Stimulated activated CD4-positive, alpha-beta T cell treated with anti-CD3 and anti-CD28 coated beads, Interleukin-2, amount 100 ng/mL, for 48 hours (primary cell): Measurements from ENCODE around the gene MAP4K4.
"Not testable (repeated sequence)": the region's sequence is repeated elsewhere in the genome, so short reads cannot be mapped to it uniquely, and the experiment has no call there.

Source experiments
- DNase-seq, 2 donors: peaks; one replicate each; pipeline ENCODE4 v3.0.0-alpha.2; 2020

MAP4K4 gene

DNA sequence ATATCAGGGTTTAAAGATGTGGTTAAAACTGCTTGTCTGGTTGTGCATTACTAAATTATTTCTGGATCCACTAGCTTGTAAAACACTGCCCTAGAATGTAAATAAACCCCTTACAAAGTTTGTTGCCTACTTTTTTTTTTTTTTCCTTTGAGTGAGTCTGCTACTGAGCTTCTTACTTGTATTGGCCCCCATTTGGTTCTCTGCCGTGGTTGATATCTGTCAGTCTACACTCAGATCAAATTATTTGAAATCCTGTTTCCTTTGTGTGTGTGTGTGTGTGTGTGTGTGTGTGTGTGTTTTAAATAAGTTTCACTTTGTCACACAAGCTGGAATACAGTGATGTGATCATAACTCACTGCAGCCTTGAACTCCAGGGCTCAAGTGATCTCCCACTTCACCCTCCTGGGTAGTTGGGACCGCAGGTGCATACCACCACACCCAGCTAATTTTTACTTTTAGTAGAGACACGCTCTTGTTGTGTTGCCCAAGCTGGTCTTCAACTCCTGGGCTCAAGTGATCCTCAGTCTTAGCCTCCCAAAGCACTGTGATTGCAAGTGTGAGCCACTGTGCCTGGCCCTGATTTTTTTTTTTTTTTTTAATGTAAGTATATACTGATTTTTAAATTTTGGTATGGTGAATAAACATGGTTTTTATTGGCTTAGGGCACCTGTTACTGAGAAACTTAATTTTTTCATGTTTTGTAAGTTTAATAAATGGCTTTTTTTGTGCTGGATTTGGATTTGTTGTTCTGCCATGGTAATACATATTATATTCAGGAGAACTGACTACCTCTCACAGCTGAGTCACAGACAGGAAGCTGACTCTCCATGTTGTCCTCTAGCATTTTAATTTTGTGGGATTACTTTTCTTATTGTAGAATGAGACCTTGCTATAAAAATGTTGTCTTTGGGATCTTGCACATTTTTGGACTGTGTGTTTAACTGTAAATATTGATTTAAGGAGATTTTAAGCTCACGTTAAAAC is 48.5 kb downstream of the MAP4K4 start:
- no peak for DNase-seq

DNA sequence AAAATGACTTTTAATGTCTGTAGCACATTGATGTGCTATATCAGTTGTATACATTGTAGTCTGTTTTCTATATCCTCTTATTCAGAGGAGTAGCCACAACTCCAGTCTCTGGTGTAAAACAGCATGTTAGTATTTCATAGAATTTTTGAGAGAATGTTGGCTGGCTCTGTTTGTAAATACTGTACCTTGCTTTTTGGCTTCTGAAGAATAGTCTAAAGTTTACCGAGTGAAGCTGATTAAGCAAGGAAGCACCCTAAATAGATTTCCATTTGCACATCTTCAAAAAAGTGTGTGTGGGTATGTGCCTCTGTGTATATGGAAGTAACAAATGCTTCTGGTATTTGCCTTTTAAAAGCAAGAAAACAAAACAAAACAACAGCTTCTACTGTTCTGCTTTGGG is 50.5 kb downstream of the MAP4K4 start:
- DNase-seq, result no peak

DNA sequence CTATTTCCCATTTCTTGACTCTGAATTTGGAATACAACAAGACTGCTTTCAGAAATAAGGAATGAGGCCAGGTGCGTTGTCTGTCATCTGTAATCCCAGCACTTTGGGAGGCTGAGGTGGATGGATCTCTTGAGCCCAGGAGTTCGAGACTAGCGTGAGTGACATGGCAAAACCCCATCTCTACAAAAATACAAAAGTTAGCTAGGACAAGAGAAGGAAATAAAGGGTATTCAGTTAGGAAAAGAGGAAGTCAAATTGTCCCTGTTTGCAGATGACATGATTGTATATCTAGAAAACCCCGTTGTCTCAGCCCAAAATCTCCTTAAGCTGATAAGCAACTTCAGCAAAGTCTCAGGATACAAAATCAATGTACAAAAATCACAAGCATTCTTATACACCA is 51.0 kb downstream of the MAP4K4 start:
- DNase-seq, result not testable (repeated sequence)

DNA sequence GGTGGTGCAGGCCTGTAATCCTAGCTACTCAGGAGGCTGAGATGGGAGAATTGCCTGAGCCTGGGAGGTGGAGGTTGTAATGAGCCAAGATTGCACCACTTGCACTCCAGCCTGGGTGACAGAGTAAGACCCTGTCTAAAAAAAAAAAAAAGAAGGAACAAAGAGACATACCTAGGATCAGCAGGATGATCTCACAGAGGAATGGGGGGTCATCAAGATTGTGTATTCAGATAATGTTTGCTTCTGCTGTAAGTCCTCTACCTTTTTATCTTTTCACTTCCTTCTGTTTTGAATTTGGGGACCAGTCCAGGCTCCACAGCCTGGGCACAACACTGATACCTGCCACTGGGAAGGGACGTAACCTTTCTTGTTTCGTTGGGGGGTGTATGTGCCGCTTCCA is 53.2 kb downstream of the MAP4K4 start:
- no peak for DNase-seq

DNA sequence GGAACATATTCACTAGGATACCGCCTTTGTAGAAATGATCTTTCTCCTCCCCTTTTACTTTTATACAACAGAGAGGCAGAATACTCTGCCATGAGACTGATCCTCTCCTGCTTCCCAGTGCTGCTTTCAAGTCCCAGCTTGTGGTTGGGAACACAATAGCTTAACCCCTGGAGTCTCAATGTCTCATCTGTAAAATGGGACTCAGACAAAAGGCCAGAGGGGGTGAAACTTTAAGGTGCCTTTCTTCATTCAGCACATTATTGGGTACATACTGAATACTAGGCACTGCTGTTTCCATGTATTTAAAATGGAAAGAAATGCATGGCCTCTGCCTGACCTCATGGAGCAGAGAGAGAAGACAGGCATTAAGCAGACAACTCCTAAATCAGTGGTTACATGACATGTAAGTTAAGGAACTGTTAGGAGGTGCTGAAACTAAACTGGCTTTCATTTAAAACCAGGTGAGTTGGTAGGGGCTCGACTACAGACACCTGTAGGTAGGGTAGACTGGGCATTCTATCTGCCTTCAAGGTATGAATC is 53.8 kb downstream of the MAP4K4 start:
- DNase-seq, result no peak

DNA sequence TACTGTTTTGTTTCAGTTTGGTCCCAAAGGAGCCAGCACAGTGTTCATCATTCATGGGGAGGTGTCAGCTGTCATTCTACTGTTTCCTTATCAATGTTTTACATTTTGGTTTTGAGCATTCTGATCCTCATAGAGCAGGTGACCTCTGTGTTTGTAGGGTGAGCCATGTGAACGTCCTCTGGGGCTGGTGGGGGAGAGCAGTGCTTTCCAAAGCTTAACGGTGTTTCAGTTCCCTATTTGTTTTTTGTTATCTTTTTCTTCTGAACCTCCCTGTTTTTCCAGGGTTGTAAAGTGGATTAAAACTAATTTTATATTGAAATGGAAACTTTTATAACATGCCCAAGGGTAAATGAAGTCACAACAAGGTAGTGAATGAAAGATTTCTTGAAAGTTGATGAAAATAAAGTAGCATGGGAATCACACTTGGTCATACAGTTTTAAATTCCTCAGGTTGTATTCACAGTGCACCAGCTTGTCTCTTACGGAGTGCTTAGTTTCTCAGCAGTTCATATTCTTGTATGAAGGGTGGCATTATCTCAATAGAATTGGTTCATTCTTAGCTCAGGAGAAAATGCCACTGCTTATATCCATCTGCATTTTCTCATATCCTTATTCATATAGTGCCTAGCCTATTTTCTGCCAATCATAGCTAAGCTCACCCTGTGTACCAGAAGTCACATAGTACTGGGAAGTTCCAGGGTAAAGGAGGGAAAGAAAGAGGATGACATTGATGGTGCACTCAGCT is 54.5 kb downstream of the MAP4K4 start:
- DNase-seq, result no peak

DNA sequence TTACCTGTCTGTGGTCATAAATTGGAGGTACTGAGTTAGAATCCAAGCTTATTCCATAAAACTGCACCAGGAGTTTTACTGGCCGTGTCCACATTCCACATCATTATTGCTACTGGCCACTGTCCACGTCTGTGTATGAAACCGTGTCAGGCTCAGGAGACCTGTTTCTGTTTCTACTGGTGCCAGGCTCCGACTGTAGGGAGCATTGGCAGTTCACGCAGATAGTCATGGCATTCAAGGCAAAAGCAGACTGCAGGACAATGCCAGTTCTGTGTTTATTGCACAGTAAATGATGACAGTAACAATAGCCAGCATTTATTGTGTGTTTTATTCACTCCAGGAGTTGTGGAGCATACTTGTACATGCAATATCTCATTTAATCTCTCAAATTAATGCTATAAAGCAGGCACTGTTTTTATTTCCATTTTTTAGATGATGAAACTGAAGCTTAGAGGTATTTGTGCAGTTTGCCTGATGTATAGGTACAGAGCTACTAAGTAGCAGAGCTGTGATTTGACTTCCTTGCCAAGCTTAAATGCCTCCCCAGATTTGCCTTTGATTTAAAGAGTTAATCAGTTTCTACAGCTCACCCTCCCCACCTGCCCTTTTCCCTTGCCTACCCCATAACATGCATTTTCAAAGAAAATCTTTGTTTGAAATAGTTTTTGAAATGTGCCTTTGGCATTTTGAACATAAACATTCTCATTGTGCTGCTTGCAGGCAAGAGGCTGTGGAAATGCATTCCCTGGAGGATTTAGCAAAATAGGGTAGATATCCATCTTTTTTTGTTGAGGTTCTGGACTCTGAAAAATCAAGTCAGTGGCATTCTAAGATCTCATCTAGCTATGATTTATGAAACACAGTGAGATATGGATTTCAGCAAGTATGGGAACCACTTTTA is 55.5 kb downstream of the MAP4K4 start:
- DNase-seq, result no peak

DNA sequence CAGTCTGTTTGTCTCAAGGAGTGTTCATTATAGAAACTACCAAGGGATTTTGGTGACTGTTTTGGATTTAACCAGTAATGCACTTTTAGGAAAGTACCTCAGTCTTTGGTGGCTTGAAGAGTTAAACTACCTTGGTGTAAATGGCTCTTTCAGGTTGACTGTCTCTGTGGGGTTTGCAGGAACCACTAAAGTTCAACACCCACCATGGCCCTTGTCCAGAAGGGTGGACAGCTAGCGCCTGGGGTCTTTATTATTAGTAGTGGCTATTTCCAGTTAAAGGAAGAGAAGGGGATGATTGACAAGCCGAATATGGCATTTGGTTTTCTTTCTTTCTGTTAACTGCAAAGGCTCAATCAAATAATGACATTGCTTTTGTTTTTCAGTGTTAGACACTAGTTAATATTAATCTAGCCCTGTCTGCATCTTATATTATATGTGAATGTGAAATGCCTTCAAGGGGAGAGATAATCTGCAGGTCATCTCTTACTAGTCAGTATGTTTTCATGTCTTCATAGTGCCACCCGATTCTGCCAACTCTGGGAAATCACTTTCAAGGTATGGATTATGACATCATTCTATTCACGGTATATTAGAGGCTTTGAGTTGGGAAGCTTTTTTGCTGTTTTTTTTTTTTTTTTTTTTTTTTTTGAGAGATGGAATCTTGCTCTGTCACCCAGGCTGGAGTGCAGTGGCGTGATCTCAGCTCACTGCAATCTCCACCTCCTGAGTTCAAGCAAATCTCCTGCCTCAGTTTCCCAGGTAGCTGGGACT is 56.4 kb downstream of the MAP4K4 start:
- no peak for DNase-seq

DNA sequence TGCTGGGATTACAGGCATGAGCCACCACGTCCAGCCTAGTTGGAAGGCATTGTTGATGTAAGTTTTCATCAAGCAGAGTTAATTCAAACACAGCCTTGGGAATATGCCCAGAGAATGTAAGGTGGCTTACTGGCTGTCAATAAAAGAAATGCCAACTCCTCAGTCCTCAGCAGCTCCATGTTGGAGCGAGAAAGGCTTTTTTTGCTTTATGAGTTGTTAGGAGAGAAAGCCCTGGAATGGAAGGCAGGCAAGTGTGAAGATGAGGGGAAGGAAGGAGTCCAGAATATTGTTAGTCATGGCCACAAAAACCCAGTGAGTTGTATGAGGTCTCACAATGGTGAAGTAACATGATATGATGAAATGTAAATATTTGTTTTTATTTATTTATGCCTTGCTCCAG is 57.1 kb downstream of the MAP4K4 start:
- DNase-seq, result no peak

DNA sequence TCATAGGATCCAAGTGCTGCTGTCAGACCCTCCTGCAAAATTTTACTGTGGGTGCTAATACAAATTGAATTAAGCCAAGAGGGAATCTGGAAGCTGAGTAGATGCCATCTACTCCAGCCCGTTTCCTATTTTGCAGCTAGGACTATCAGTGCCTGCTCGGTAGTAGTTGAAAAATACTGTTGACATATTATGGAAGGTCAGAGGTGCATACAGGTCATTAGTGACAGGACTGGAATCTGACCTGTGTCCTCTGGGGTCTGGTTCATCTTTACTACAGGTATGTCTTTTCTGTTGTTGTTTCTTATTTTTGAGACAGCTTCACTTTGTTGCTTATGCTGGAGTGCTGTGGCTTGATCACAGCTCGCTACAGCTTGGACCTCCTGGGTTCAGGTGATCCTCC is 58.8 kb downstream of the MAP4K4 start:
- DNase-seq, result no peak

DNA sequence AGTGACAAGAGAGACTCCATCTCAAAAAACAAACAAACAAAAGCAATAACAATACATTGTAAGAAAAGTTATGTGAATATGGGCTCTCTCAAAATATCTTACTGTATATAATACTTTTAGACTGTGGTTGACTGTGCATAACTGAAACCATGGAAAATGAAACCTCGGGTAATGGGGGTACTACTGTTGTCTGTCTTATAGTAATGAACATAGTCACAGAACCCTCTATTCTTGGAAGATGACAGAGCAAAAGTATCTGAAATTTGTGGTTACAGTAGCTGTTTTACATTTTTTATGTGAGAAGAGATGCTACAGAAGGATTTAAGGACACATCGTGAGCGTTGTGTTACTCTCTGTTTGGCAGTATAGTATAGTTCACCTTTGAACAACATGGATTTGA is 60.5 kb downstream of the MAP4K4 start:
- no peak for DNase-seq

DNA sequence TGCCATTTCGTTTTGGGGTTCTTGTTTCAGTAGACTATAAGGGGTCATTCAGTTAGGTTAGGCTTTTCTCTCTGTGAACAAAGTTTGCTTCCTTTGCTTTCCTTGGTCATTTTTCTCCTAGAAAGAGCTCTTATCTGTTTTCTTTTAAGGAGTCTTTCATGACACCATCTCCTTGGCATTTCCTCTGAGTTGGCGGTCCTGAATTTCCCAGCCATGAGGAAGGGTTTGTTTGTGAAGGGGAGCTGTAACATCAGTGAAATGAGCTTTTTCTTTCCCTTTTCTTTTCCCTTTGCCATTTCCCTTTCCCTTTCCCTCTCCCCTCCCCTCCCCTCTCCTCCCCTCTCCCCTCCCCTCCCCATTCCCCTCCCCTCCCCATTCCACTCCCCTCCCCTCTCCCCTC is 61.7 kb downstream of the MAP4K4 start:
- no peak for DNase-seq

DNA sequence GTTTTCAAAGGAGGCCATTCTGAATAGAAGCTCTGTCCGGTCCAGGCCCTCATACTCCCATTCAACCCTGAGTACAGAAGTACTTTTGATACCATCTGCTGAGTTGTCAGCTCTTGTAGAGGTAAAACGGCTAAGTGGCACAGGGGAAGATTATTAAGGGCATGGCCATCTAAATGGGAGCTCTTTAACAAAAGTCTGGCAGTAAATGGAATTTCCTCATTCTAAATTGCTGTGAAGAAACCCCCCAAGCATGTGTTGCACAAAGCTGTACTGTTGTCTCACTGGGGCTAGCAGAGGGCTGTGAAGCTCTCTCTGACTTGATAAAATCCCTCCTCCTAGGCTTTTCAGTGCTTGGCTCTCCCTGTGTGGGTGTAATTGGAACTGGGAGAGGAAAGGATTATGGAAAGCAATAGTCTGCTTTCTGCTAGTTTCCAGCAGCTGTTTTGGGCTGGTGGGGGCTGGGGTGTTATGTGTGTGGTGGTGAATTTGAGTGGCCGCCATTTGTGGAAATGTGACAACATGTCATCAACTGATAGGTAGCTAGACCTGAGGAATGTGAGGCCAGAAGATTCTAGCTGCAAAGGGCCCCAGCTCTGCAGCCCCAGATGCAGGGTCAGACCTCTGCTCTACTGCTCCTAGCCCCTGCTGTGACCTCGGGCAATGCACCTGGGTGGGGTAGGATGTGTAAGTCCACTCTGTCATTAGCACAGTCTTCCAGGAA is 65.1 kb downstream of the MAP4K4 start:
- DNase-seq, result no peak

DNA sequence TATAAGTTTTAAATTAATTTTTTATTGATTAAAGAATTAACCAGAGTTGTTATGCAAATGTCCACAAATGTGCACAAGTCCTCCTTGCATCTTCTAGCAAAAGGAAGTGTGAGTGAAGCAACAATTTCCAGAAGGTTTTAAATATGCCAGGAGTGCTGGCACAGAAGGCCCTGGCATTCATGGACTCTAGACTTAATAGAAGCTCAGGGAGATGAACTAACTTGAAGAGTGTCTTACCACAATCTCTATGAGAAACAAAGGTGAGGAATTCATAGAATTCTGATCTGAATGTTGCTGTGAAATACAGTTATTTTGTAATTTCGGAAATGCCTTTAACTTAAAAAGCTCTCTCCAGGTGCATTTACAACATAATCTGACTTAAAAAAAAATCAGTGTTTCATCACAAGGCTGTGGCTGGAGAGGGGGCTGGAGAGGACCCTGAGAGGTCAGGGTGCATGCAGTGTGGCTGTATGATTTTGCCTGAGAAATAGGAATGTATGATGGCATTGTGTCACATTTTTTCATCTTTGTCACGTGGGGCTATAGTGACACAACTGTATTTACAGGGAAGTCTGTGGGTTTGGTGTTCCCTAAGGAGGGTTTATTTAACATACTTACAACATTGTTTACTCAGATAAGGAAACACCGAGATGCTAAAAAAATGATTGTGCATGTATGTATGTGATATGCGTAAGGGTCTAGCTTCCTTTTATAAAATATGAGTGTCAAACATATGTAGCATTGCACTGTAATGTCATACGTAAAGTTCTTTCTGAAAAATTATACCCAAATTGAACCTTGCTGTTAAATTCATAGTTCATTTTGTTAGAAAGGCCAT is 66.2 kb downstream of the MAP4K4 start:
- DNase-seq, result no peak

DNA sequence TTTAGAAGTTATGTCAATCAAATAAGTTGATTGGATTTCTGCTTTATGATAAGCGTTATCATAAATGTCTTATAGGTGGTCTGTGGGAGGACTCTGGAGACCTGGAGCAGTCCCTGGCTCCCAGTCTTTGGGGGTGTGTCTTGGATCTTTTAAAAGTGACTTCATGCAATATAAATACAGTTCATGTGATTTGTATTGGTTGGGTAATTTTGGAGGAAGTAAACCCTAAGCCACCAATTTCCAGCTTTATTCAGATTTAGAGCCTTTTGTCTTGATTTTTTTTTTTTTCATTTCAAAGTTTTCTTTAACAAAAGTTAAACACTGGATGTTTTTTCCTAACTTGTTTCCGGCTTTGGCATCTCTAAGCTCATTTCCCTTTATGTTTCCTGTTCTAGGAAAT is 68.8 kb downstream of the MAP4K4 start:
- no peak for DNase-seq

DNA sequence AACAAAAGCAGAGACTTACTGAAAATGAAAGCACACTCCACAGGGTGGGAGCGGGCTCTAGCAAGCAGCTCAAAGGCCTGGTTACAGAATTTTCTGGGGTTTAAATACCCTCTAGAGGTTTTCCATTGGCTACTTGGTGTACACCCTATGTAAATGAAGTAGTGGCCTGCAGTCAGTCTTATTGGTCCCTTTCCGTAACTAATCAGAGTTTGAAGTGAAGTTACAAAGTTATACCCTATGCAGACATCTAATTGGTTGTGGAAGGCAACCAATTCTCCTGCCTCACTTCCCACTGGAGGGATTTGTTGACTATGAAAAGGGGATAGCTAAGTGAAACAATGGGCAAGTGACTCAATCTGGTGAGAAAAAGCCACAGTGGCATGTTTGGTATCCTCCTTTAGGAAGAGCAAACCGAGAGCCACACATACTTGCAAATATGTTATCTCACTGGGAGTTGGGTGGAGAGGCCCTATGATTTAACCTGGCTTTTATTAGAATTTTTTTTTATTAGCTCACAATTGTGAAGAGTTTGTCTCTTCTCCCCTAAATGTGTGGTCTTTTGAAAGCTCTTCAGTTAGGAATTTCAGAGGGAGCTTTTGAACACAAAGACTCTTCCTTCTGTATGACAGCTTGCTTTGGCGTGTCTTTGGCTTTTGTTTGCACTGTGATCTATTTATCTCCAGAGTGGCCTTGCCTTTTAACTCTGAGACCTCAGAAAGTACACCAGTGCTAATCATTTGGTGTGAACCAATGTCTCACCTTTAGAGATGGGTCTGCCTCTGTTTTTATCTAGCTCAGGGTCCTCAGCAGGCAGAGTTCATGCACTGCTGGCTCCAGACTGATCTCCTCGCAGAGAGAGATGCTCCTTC is 69.6 kb downstream of the MAP4K4 start:
- DNase-seq, result no peak

DNA sequence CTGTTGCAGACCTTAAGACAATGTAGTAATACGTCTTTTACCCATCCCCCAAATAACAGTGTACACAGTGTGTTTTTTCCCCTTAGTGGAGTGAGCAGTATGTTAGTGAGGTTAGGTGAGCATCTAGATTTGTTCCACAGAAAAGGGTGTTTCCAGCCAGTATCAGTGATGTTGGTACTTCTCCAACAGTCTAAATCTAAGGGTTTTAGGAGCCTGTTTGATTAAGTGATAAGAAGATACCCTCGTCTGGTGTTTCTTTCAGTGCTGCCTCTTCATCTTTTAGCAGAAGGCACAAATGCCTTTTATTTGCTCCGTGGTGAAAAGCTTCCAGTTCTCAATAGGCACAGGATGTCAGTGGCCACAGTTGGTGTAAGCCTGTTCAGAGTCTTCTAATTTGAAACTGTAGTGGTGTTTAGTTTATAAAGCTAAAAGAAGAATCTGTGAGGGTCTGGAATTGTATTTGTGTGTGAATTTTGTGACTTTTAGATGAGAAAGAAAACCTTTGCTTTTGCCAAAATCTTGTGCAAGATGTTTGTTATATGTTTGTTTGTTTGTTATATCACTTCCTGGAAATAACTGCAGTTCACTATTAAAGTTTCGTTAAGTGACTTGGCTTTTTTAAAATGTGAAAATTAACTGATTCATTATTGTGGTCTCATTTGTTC is 71.2 kb downstream of the MAP4K4 start:
- no peak for DNase-seq

DNA sequence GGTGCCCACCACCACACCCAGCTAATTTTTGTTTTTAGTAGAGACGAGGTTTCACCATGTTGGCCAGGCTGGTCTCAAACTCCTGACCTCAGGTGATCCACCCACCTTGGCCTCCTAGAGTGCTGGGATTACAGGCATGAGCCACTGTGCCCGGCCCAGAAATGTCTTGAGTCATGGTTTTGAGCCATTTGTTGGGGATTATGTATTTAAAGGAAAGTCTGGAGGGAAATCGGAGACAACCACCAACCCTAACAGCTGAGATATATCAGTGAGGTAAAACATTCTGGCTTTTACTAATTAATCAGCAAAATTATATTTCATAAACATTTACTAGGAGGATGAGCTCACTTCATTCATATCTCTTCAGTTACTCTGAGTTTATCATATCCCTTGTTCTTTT is 72.2 kb downstream of the MAP4K4 start:
- not testable (repeated sequence) for DNase-seq

DNA sequence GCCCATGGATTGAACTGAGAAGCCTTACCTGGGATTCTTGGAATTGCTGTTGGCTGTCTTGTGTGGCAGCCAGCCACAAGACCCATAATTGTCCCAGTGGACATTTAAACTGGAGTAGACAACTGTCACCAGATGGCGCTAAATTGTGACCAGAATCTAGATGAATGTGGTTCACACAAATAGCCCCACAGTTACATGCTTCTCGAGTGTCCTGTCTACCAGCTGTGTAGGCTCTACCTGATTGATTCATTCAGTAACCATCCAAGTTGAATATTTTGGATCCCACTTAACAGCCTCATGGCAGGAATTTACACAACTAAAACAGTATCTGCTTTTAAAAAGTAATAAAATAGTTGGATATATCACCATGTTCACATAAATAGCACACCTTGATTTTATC is 73.2 kb downstream of the MAP4K4 start:
- peak in 1 of 2 donors; percentile 21 for DNase-seq
